Measurements from ENCODE around the gene NAE1. TPM values are rescaled to one million over a fixed set of nuclear protein-coding genes. Genes with fewer than 3 reads are reported as not detected.

Gene NAE1
- total RNA-seq, 1 experiment from 2014 or later: 82.3 TPM

DNA sequence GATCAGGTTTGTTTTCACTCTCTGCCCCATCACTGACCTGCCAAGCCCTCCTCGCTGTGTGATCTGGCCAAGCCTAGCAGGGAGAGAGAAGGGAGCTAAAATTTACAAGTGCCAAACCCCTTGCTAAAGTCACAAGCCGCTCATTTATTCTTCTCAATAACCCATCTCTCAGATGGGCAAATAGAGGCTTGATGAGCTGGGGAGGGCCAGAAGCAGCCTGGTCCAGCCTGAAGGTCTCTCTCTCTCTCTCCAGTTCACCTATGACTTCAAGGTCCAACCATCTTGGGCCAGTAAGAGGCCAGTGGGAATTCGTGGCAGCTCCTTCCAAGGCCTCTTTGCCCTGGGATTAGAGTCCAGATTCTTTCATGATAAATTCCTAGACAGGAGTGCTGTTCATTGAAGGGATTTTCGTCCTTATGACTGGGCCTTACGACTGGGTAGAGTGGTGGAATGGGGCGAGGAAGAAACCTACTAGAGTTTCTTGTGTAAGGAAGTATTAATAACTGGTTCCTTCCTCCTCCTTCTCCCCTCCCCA is 16.8 kb upstream of the NAE1 start:
- Histone ChIP-seq H3K36me3 (ENCODE audit: low read depth, low read length) (no peaks in the 10 kb centered on the region), H3K4me1 (ENCODE audit: insufficient read depth, low read length) (no peaks in the 10 kb centered on the region), H2AFZ (ENCODE audit: low read length) (no peak overlapping the region), H3K27ac (ENCODE audit: low read length) (no peak overlapping the region), H3K4me2 (ENCODE audit: low read length) (no peak overlapping the region), H3K79me2 (ENCODE audit: low read length) (no peaks in the 10 kb centered on the region), H3K9ac (ENCODE audit: low read length) (no peak overlapping the region), H3K9me2 (replicated peaks; ENCODE audit: low read length) (no peaks in the 10 kb centered on the region), H3K4me3 (ENCODE audit: low read length) (no peak overlapping the region), H3K27me3 (ENCODE audit: low read length) (peaks cover 18% of the 10 kb centered on the region), H3F3A (ENCODE audit: low read length, unreplicated experiment) (no peaks in the 10 kb centered on the region), H3K9me3 (ENCODE audit: low read length) (no peaks in the 10 kb centered on the region), H4K20me1 (ENCODE audit: low read length) (no peaks in the 10 kb centered on the region)
- ChIA-PET CTCF (no interaction called here), POLR2A (ENCODE audit: unreplicated experiment) (no interaction called here)
- TF ChIP-seq EZH2 (IDR thresholded peaks at IDR 0.05; ENCODE audit: low read length, unreplicated experiment) (no peak), EZH2phosphoT487 (IDR thresholded peaks at IDR 0.05; ENCODE audit: borderline replicate concordance, low read length) (no peak)
- TF ChIP-seq, protein P1, sequence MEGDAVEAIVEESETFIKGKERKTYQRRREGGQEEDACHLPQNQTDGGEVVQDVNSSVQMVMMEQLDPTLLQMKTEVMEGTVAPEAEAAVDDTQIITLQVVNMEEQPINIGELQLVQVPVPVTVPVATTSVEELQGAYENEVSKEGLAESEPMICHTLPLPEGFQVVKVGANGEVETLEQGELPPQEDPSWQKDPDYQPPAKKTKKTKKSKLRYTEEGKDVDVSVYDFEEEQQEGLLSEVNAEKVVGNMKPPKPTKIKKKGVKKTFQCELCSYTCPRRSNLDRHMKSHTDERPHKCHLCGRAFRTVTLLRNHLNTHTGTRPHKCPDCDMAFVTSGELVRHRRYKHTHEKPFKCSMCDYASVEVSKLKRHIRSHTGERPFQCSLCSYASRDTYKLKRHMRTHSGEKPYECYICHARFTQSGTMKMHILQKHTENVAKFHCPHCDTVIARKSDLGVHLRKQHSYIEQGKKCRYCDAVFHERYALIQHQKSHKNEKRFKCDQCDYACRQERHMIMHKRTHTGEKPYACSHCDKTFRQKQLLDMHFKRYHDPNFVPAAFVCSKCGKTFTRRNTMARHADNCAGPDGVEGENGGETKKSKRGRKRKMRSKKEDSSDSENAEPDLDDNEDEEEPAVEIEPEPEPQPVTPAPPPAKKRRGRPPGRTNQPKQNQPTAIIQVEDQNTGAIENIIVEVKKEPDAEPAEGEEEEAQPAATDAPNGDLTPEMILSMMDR (conservative IDR thresholded peaks at IDR 0.05; ENCODE audit: low read depth, low read length): no peak
- BruUV-seq (replicated peaks): no TSS peak
- intact Hi-C loops (cut with micrococcal nuclease): no loop called here
- DNase-seq (no peak), ATAC-seq (no peak)

- Histone ChIP-seq H3K27ac (ENCODE audit: low read length) (no peak overlapping the region), H3K36me3 (ENCODE audit: low read depth, low read length) (no peaks in the 10 kb centered on the region), H3K79me2 (ENCODE audit: low read length) (no peaks in the 10 kb centered on the region), H4K20me1 (ENCODE audit: low read length) (no peaks in the 10 kb centered on the region), H2AFZ (ENCODE audit: low read length) (no peak overlapping the region), H3K4me3 (ENCODE audit: low read length) (no peak overlapping the region), H3K9ac (ENCODE audit: low read length) (no peak overlapping the region), H3K4me1 (ENCODE audit: insufficient read depth, low read length) (no peaks in the 10 kb centered on the region), H3K9me3 (ENCODE audit: low read length) (no peaks in the 10 kb centered on the region), H3F3A (ENCODE audit: low read length, unreplicated experiment) (no peaks in the 10 kb centered on the region), H3K4me2 (ENCODE audit: low read length) (no peak overlapping the region), H3K9me2 (replicated peaks; ENCODE audit: low read length) (no peaks in the 10 kb centered on the region), H3K27me3 (ENCODE audit: low read length) (peaks cover 18% of the 10 kb centered on the region)
- intact Hi-C loops (cut with micrococcal nuclease): no loop called here
- CTCF ChIA-PET: no interaction called here
- POLR2A ChIA-PET (ENCODE audit: unreplicated experiment): no interaction called here
- DNase-seq (no peak), ATAC-seq (no peak)
- no TSS peak for BruUV-seq (replicated peaks)
- TF ChIP-seq EZH2phosphoT487 (IDR thresholded peaks at IDR 0.05; ENCODE audit: borderline replicate concordance, low read length) (no peak), EZH2 (IDR thresholded peaks at IDR 0.05; ENCODE audit: low read length, unreplicated experiment) (no peak)
- TF ChIP-seq, protein P1 (conservative IDR thresholded peaks at IDR 0.05; ENCODE audit: low read depth, low read length): no peak
These were observed 16.1 kb upstream of the NAE1 start for GRCh38 chr16:66846831-66847230.

- ChIA-PET POLR2A (ENCODE audit: unreplicated experiment) (no interaction called here), CTCF (no interaction called here)
- H3K27me3 ChIP-seq (ENCODE audit: low read length): peaks cover 18% of the 10 kb centered on the region
- H3F3A ChIP-seq (ENCODE audit: low read length, unreplicated experiment): no peaks in the 10 kb centered on the region
- H3K9ac ChIP-seq (ENCODE audit: low read length): no peak overlapping the region
- no peaks in the 10 kb centered on the region for H3K79me2 ChIP-seq (ENCODE audit: low read length)
- no peak overlapping the region for H3K27ac ChIP-seq (ENCODE audit: low read length)
- no peak overlapping the region for H3K4me3 ChIP-seq (ENCODE audit: low read length)
- no TSS peak for BruUV-seq (replicated peaks)
- no peaks in the 10 kb centered on the region for H4K20me1 ChIP-seq (ENCODE audit: low read length)
- no peak for DNase-seq
- TF ChIP-seq EZH2phosphoT487 (IDR thresholded peaks at IDR 0.05; ENCODE audit: borderline replicate concordance, low read length) (no peak), EZH2 (IDR thresholded peaks at IDR 0.05; ENCODE audit: low read length, unreplicated experiment) (no peak)
- TF ChIP-seq, protein P1 (conservative IDR thresholded peaks at IDR 0.05; ENCODE audit: low read depth, low read length): no peak
- H3K4me1 ChIP-seq (ENCODE audit: insufficient read depth, low read length): no peaks in the 10 kb centered on the region
- no peaks in the 10 kb centered on the region for H3K36me3 ChIP-seq (ENCODE audit: low read depth, low read length)
- no peaks in the 10 kb centered on the region for H3K9me2 ChIP-seq (replicated peaks; ENCODE audit: low read length)
- H2AFZ ChIP-seq (ENCODE audit: low read length): no peak overlapping the region
- intact Hi-C loops (cut with micrococcal nuclease): no loop called here
- H3K4me2 ChIP-seq (ENCODE audit: low read length): no peak overlapping the region
- ATAC-seq: no peak
- H3K9me3 ChIP-seq (ENCODE audit: low read length): no peaks in the 10 kb centered on the region
These were observed 15.5 kb upstream of the NAE1 start for GRCh38 chr16:66846266-66846665.

Data from PC-3 (cell line).